GM21576 (cell line): ENCODE data around the gene TSPOAP1.

Source experiments
- ATAC-seq: cut with Tn5 transposase; IDR thresholded peaks from one replicate; pipeline ENCODE4 v1.9.1; 2021; ENCODE audit warnings: mild to moderate bottlenecking, moderate library complexity; ENCODE audit not compliant: unreplicated experiment

Gene TSPOAP1

DNA sequence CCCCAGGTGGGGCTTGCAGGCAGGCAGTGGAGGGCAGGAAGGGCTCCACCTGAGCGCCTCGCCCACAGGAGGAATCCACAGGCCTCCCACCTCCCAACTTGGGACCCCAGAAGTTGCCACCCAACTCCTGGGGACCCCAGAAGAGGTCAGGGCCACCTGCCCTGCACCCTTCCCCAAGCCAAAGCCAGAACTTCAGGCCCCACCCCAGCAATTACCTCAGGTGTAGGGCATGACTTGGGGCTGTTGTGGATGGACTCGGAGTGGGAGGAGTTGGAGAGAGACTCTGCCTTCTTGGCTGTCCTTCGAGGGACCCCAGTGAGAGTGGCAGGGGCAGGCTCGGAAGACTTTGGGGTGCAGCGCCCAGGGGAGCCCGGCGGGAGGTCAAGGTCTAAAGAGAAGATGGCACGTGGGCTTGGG lies 10.5 kb downstream of the TSPOAP1 start:
- ATAC-seq, result no peak

GRCh38 chr17:58317421-58318064 lies 11.1 kb downstream of the TSPOAP1 start:
- ATAC-seq, result no peak

DNA sequence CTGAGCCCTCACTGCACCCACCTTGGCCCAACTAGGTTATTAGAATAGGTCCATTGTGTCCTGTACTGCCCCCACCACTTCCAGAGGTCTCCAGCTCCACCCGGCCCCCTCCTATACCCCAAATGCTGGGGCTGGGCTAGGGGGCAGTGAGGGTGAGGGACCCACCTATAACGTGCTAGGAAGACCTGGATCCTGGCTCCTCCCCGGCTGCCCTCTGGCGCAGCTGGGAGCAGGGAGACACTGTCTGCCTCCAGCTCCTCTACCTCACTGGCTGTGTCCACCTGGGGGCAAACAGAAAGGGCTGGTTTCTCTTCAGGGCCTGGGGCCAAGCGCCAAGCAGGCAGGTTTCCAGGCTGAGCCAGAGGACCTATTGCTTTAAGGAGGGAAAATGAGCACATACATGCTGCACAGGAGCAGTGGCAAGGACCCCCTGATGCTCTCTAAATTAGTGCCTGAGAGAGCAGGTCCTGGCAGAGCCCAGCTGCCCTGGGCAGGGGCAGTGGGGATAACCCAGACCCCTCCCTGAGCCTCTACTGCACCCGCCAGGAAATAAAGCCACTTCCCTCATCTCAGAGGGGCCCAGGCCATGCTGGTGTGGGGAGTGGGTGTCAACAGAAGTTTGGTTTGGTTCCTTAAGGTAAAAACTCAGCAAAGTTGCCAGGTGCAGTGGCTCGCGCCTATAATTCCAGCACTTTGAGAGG lies 12.2 kb downstream of the TSPOAP1 start:
- no peak for ATAC-seq

DNA sequence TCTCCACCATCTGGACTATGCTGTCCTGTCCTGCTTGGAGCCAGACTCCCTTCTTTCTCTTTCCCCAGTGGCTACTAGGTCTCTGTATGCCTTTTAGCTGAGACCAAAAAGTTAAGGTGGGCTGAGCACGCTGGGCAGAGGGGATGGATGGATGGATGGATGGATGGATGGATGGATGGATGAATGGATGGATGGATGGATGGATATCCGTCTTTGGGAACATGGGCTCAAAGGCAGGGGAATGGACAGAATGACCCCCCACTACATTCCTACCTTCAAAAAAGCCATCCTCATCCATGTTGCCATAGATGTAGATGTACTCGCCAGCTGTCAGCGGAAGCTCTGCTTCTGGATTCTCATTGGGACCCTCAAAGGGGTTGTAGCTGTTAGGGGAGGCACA lies 12.8 kb downstream of the TSPOAP1 start:
- no peak for ATAC-seq

GRCh38 chr17:58315281-58315711 lies 13.3 kb downstream of the TSPOAP1 start:
- no peak for ATAC-seq

- ATAC-seq, result no peak
These were observed 13.9 kb downstream of the TSPOAP1 start for GRCh38 chr17:58314706-58315015.

DNA sequence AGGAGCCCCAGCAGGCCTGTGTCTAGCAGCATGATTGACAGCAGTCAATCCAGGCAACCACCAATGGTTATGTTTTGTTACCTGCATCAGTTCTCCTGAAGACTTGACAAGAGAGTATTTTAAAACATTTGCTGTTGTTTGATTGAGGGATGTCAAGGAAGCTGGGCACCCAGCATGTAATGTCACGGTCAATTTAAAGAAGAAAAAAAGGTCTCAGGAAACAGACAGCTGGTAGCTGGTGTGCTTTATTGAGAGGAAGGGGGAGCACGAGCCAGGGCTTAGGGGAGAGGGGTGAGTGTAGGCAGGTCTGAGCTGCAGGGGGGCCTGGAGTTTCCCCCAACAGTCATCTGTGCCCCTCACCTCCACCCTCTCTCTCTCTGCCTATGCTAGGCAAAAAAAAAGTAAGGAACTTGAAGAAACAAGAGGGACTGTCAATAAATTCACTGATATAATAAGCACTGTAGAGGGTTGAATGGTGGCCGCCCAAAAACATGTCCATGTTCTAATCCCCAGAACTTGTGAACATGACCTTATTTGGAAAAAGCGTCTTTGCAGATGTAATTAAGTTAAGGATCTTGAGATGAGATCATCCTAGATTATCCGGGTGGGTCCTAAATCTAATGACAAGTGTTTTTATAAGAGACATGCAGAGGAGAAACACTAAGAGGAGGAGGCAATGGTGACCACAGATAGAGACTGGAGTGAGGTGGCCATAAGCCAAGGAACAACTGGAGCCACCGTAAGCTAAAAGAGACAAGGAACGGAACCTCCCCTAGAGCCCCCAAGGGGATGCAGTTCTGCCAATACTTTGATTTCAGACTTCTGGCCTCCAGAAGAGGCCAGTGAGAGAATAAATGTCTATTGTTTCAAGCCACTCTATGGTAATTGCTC lies 14.5 kb downstream of the TSPOAP1 start:
- no peak for ATAC-seq

DNA sequence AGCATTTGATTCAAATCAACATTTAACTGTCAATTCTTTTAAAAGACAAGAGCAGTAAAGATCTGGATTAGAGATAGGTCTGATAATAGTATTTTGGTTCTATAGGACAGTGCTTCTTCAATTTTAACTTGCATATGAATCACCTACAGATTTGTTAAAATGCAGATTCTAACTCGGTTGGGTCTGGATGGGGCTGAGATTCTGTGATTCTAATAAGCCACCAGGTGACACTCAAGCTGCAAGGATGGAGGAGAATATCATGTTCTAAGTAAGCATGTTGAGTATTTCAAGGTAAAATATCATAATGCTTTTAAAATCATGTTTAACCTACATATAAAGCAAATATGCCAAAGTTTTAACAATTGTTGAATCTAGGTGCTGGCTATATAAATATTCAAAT lies 15.8 kb downstream of the TSPOAP1 start:
- ATAC-seq, result no peak

DNA sequence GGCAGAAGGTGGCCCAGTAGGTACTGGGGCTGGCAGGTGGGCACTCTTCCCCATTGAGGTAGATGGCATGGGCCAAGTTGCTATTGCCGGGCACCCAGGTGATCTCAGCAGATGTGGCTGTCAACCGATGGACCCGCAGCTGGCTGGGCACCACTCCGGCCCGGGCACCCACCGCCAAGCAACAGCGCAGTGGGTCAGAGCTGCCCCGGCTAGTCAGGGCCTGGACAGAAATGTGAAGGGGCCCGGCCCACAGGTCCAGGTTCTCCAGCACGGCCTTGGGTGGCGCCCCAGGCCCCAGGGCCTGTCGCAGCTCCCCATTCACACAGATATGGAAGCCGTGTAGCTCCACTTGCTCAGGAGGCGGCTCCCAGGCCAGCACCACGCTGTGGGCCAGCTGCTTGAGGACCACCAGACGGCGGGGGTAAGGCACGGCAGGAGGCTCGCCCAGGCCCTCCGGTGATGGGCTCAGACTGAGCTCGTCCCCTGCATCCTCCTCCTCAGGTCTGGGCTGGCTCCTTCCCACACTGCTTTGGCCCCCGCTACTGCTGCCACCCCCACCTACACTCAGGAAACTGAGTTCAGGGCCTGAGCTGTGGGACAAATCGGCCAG lies 16.5 kb downstream of the TSPOAP1 start:
- no peak for ATAC-seq

- ATAC-seq, result no peak
These were observed 17.1 kb downstream of the TSPOAP1 start for GRCh38 chr17:58311429-58311894.

DNA sequence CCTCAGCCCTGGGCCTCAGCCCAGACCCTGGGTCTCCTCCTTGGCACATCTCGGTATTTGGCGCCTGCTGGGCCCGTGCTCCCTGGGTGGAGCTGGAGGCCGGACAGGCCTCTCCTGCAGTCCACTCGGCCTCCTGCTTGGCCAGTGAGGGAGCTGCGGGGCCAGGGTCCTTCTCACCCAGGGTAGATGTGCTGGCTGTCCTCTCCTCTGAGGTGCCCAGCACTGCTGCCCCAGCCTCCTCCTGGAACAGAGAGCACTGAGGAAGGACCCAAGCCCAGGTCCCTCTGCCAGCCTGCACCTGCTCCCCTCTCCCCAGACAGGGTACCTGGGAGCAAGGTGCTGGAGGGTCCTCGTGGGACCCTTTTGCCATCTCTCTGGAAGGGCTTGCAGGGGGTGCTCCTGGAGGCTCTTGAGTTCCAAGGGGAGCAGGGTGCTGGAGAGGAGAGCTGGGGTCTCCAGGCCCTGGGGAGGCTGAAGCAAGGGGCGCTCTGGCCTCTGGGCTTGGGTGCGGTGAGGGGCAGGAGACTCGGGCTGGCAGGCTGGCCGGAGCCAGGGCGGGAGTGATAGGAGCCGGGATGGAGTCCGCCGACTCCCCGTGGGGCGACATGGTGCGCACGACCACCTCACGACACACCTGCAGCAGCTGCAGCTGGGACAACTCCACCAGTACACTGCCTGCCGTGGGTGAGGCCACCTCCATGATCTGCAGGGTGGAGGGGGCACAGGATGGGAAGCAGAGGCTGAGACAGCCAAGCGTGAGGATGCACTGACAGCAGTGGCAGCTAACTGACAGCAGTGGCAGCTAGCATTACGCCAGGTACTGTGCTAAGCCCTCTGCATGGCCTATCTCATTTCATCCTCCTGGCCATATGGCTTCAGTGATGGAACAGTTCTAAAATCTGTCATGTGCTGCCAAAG lies 17.8 kb downstream of the TSPOAP1 start:
- ATAC-seq, result no peak

- no peak for ATAC-seq
These were observed 18.7 kb downstream of the TSPOAP1 start for GRCh38 chr17:58309918-58310259.

DNA sequence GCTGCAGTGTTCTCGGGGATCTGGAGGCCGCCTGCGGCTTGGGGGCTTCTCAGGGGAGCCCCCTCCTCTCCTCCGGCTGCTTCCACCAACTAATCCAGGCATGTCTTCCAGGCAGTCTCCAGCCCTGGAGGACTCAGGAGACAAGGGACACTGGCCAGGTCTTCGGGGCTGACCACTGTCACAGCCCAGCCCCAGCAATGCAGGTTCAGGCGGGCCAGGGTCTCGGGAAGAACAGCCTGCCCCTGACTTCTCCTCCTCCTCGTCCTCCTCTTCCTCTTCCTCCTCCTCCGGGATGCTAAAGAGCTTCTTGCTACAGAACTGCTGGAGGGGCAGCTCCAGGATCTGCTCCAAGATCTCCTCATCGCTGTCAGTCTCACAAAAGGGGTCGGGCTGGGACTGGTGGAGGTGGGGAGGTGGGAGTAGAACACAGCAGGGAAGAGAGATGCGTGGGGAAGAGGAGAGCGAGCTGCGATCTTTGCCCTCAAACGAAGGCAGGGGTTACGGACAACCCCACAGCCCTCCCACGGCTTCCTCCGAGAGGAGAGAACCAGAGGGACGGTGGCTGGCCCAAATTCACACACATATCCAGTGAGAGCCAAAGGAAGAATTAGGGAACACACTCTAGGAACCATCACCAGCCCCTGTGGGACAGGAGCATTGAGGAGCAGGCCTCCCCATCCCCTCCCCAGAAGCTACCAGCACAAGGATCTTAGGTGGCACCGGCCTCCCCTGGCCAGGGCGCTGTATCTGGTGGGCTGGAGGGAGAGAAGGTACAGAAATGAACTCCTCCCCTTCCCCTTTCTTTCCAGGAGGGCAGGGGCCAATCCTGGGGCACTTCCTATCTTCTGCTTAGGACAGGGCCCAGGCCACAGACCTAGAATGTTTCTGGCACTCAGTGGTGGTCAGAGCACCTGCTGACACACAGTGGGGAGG lies 19.3 kb downstream of the TSPOAP1 start:
- ATAC-seq, result no peak

GRCh38 chr17:58308173-58308984 lies 20.2 kb downstream of the TSPOAP1 start:
- ATAC-seq, result no peak

GRCh38 chr17:58307468-58308172 lies 21.0 kb downstream of the TSPOAP1 start:
- no peak for ATAC-seq

- ATAC-seq, result no peak
These were observed 22.3 kb downstream of the TSPOAP1 start for GRCh38 chr17:58306131-58306951.

DNA sequence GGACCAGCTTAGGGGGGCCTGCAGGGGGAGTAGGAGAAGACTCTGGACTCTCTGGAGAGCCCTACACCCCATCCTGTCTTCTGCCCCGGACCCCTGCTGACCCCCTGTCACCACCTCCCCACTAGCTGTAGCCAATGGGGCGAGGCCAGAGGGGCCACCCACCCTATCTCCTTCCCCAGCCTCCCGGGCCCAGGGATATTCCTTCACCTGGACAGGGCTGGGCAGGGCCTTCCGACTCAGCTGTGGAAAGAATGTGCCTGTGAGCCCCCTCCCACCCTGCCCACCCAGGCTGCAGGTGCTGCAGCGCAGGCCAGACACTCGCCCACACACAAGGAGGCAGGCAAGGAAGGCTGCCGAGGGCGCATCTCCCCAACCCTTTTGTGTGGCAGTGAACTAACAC lies 23.0 kb downstream of the TSPOAP1 start:
- ATAC-seq, result no peak
